DMS114 treated with DMSO at 0.1 percent for 48 hours (cell line): Measurements from ENCODE around the gene CROCC.
"Not testable (repeated sequence)": the region's sequence is repeated elsewhere in the genome, so short reads cannot be mapped to it uniquely, and the experiment has no call there.

Experiments used
- DNase-seq: peaks from one replicate; lab custom pipeline; 2025; ENCODE audit not compliant: unreplicated experiment; lab: John Stamatoyannopoulos, UW

CROCC gene

DNA sequence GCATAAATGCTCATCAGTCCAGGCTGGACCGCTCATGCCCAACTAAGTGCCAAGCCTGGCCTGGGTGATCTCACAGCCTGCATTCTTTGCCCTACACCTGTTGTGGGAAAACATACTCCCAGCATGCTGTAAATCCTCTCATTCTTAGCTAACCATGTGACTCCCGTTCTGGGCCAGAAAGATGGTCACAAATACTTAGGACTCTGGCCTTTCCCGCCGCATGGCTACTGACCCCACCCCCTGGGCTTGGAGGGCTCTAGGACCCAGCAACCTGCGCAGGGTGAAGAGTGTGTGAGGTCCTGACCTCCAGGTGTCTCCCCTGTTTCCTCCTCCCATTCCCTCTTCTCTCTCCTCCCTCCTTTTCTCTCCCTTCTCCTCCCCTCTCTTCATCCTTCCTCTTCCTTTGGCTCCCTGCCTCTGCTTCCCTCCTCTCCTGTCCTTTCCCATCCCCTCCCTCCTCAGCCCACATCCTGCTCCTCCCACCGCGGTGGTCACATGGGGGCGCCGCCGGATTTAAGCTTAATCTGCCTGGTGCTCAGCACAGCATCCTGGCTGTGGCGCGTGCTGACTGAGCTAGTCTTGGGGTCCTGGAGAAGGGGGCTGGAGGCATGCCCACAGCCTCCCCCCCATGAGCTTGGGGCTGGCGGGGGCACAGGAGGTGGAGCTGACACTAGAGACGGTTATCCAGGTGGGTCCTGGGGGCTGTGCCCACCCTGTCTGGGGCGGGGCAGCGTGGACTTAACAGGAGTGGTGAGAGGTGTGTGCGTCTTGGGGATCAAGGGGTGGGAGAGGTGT is at the start of gene CROCC:
Gene CROCC (plus strand): TSS at position 541 of the 795 bp plus-strand sequence. CDS start 88 bp downstream, at position 629.
- no peak for DNase-seq

GRCh38 chr1:16872152-16873075 is 49.3 kb upstream of the CROCC start:
- DNase-seq: not testable (repeated sequence)

DNA sequence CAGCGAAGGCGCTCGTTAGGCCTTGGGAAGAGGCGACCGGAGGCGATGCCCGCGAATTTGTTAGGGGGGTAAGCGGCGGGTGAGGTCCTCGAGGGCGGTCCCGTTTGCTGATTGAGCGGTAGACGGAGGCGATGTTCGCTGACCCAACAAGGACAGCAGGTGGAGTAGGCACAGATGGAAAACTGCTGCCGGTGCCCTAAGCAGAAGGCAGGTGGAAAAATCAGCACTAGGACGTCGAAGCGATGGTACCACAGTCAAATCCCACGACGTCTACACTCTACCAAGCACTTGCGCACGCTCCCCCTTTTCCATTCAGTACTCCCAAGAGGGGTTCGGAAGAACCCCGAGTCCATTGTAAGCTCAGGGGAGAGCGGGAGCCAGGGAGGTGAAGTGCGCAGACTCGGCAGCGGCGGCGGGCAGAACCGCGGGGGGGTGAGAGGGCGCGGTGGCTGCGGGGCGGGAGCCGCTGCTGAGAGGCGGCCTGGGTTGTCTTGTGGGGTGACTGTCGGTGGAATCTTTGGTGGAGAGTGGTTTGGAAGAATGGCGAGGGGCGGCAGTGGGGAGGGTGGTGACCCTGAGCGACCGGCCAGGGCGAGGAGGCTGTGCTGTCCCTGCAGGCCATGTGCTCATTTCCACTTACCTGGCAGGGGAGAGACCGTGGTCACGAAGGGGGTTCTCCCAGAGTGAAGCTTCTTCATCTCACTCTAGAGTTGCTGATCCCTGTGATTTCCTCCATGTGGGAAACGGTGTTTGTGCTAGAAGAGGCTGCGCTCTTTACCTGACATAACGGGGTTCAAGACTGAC is 48.5 kb upstream of the CROCC start:
- DNase-seq: not testable (repeated sequence)

- not testable (repeated sequence) for DNase-seq
Observed at GRCh38 chr1:16874968-16875765, 46.6 kb upstream of the CROCC start.

DNA sequence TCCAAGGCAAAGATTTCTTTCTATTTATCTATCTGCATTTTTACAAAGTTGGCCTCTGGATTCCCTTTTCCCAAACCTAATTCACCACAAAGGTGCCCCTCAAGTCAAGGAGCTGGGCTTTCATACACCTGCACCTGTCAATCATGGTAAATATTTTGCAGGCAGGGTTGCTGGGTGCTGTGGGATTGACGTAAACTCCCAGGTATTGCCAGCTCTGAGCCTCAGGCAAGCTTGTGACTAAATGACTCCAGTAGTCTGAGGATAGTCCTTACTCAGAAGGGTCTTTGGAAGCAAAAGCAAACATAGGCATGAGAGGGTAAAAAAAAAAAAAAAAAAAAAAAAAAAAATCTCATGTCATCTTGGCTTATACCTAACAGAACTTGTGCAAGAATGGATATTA is 40.0 kb upstream of the CROCC start:
- DNase-seq: not testable (repeated sequence)

DNA sequence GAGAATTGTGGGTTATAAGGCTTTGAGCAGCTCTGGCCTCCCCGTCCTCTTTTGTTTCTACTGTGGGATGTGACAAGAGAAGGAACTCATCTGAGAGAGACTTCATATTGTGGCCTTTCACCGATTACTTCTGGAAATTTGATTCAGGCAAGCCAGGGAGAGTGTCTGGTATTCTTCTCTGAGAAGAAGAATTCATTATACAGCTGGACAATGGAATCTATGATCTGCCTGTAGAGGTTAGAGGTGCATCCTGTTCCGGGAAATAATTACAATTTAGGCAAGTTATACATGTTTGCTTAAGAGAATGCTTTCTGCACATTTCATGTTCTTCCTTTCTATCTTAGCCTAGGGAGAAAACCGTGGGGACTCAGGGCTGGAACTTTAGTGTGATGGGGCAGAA is 38.7 kb upstream of the CROCC start:
- DNase-seq: no peak

- not testable (repeated sequence) for DNase-seq
Observed at GRCh38 chr1:16884487-16884886, 37.2 kb upstream of the CROCC start.

- DNase-seq: no peak
Observed at GRCh38 chr1:16886860-16887605, 34.7 kb upstream of the CROCC start.

GRCh38 chr1:16888860-16889816 is 32.6 kb upstream of the CROCC start:
- DNase-seq: peak; percentile 21

GRCh38 chr1:16890539-16891021 is 31.2 kb upstream of the CROCC start:
- not testable (repeated sequence) for DNase-seq

GRCh38 chr1:16891057-16891456 is 30.7 kb upstream of the CROCC start:
- not testable (repeated sequence) for DNase-seq

GRCh38 chr1:16892978-16893525 is 28.7 kb upstream of the CROCC start:
- DNase-seq: not testable (repeated sequence)

- not testable (repeated sequence) for DNase-seq
Observed at GRCh38 chr1:16893796-16894195, 27.9 kb upstream of the CROCC start.

- not testable (repeated sequence) for DNase-seq
Observed at GRCh38 chr1:16894338-16894737, 27.4 kb upstream of the CROCC start.

DNA sequence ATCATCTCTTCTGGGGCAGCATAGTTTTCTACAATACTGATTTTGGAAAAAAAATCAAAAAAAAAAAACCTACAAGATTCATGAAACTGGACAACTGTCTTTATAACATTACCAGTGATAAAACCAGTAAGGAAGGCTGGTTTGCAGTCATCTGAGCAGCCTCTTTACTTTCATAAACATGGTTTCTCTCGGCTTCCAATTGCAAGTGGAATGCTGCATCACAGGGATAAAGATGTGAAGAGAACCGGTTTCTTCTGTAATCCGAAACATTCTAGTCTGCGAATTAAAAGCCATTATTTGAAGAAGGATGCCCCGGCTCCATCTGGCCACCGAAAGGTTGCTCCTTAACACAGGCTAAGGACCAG is 26.5 kb upstream of the CROCC start:
- not testable (repeated sequence) for DNase-seq

DNA sequence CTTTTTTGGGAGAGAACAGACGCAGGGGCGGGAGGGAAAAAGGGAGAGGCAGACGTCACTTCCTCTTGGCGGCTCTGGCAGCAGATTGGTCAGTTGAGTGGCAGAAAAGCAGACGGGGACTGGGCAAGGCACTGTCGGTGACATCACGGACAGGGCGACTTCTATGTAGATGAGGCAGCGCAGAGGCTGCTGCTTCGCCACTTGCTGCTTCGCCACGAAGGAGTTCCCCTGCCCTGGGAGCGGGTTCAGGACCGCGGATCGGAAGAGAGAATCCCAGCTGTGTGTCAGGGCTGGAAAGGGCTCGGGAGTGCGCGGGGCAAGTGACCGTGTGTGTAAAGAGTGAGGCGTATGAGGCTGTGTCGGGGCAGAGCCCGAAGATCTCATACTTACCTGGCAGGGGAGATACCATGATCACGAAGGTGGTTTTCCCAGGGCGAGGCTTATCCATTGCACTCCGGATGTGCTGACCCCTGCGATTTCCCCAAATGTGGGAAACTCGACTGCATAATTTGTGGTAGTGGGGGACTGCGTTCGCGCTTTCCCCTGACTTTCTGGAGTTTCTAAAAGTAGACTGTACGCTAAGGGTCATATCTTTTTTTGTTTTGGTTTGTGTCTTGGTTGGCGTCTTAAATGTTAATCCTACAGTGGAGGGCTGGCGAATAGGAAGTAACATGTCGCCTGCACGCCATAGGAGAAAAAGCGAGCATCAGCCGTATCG is 26.0 kb upstream of the CROCC start, which contains the start of gene RNU1-2:
Gene RNU1-2 (plus strand): TSS at position 383 of the 718 bp plus-strand sequence.
- DNase-seq: peak; percentile 99
